ENCODE data around the gene DCUN1D4.
"Not testable (repeated sequence)": the region's sequence is repeated elsewhere in the genome, so short reads cannot be mapped to it uniquely, and the experiment has no call there.

The DCUN1D4 gene

DNA sequence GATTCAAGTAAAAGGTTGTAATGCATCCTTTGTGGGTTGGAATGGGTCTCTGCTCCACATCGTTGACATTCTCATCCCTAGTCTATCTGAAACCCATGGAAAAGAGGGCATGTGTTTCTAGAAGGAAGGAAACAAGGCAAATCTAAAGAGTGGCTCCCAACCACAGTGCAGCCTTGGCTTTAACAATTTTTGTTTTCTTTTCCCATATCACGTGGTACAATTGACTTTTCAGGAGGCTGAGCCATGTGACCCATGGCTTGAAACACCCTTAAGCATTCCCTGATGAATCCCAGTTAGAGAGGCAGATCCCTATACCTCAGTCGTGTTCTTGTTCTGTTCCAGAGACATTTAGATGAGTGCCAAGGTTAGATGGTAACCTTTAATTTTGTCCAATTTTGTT is 12.8 kb downstream of the DCUN1D4 start:
- no peak for DNase-seq

DNA sequence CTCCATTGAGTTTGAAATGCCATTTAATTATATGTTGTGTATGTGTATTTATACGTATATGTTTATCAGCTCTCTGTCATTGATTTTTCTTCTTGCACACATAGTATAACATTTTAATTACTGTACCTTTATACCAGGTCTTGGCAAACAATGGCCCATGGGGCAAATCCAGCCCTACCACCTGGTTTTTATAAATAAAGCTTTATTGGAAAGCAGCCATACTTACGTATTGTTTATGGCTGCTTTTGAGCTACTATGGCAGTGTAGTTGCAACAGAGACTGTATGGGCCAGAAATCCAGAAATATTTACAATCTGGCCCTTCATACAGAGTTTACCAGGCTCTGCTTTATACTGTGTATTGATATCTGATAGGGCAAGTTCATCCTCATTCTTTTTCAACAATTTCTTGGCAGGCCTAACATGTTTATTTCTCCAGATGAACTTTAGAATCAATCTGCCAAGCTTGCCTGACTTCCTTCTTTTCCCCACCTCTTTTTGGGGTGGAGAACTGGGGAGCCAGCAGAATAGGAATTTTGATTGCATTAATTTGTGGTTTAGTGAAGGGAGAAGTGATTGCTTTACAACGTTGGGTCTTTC is 15.8 kb downstream of the DCUN1D4 start:
- DNase-seq = no peak

DNA sequence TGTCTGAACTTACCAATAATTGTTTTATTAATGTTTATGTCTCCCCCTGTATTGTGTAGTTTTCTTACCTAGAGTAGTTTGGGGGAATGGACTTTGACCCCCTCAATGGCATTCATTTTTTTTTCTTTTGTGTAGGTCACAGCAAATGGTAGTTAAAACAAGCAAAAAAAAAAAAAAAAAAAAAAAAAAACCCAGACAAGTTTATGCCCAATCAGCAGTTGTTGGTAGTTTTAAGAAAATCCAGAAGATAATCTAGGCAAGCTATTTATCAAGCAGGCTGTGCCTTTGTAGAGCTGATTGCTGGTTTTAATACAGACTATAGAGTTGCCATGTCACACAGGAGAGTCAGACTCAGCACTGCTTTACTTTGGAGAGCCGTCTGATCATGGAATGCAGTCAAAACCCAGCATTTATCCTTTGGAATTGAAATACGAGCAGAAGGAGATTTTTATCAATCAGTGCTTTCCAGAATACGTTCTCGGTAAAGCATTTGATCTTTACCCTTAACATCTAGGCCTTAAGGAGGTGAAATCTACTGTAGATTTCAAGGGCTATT is 16.6 kb downstream of the DCUN1D4 start:
- DNase-seq = no peak

DNA sequence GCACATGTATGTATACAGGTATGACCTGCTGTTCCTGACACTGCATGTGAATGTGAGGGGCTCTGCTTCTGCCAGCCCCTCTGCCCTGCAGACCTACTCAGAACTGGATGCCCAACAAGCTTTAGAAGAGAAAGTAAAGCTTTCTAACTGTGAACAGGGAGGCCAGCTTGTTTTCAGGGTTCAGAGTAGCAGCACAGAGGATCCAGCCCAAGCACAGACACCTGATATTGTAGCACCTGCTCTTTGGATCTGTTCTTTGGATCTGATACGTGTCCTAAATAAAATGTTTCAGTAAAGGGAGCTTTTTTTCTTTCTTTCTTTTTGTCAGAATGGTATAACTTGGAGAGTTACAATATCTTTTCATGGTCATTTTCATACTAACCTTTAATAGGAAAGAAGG is 19.2 kb downstream of the DCUN1D4 start:
- no peak for DNase-seq

DNA sequence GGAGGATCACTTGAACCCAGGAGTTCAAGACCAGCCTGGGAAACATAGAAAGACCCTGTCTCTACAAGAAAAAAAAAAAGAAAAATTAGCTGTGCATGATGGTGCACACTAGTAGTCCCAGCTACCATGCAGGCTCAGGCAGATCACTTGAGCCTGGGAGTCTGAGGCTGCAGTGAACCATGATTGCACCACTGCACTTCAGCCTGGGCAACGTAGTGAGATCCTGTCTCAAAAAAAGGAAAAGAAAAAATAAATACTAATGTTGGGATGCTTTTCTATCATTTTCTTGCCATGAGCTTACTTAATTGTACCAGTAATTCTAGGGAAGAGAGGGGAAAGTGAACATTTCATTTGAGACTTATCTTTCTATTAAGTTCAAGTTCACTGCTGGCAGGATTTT is 19.8 kb downstream of the DCUN1D4 start:
- no peak for DNase-seq

DNA sequence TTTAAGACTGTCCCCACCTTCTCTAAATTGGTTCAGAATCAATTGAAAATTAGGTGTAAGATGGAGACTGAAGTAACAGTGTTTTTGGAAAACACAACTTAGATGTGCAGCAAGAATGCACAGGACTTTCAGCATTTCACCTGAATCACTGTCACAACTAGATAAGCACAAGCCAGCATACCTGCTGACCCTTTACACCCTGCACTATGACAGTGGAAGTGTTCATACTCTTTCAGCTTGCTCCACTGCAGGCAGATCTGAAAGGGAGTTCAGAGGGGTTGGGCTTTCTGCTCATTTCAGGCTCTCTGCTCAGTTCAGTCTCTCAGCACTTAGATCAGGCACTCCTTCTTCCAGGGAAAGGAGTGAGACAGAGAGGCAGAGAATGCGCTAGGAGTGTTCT is 22.8 kb downstream of the DCUN1D4 start:
- DNase-seq = no peak

DNA sequence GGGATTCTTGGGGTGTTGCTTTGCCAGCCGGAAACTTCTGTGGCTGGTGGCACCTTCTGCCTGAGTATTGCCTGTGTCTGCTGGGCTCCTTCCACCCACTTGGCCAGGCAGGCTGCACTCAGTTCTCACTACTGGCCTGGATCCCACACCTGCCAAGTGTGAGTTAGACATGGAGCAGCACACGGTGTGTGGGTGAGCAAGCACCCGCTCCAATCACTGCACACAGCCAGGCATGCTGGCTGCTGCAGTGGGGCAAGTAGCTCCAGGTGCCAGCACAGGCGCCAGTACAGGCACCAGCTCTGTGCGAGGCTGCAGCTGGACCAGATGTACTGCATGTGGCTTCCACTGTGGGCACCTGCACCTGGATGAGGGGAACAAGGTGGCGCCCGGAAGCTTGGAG is 23.9 kb downstream of the DCUN1D4 start:
- no peak for DNase-seq

DNA sequence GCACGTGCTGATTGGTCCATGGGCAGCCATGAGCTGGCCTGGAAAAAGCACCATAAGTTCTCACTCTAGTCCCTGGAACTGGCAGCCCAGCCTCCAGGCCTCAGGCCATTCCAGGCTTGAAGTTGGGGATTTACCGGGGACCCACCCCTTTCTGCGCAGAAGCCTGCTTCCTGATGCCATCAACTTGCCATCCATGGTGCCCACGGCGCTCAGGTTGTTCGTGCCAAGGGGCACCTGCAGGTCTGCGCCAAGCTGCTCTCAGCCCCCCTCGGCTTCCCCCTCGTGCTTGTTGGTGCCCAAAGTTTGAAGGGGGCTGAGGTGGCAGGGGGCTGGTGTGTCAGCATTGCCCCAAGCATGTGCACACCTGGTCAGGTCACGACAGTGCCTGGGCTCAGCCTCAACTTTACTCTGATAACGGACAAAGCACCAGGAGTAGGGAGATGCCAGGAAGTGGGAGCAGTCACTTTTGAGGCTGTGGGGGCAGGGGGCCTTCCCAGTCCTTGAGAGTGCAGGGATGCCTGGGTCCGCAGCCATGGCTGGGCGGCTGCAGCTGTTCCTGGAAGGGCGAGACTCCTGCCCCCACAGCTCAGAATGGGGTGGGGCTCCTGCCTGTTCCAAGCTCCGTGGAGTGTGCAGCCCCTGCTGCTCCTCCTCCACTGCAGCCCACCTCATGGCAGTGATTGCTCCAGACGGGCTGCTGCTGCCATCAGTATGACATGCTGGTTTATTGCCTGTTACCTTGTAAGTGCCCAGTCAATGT is 24.9 kb downstream of the DCUN1D4 start:
- no peak for DNase-seq

DNA sequence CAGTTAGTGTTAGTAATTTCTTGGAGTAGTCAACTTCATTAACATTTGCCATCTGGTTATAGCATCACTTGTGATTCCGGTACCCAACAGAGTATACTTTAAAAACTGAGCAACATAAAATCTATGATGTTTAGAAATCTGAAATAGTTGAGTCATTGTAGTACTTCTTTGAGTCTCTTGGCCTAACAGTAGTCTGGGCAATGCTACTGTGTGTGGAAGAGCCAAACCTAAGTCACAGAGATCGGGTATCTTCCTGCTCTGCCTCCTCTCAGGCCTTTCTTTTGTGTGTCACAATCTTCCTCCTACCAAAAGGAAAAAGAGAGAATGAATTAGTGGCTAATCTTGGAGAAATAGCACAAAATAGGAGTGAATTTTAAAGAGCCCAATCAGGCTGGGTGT is 25.5 kb downstream of the DCUN1D4 start:
- no peak for DNase-seq

DNA sequence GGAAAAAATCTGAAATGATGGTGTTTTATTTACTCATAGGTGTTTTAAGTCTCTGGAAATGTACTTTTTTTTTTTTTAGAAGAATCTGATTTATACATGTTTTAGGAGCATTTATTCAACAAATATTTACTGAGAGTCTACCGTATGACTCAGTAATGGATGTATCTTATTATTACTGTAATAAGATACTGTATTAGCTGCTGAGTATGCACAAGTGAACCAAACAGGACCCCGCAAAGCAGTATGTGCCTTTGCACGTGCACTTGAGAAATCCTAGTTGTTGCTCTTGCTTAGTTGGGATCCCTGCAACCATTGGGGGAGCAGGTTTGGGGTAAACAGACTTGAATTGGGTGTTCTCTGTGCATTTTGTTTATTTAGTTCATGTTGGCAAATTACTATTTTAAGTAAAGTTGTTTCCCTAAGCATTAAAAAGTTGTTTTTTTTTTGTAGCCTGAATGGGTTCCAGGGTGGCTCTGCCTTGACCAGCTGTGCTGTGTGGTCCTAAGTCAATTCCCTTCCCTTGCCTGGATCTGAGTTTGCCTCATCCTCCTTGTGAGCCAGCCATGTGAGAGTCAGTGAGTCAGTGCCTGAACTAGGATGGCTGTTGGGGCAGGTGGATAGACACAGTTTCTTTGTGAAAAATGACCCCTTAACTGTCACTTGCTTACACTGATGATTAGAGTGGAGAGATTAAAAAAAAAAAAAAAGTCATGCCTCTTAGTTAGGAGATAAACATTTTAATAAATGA is 27.7 kb downstream of the DCUN1D4 start:
- DNase-seq = no peak

DNA sequence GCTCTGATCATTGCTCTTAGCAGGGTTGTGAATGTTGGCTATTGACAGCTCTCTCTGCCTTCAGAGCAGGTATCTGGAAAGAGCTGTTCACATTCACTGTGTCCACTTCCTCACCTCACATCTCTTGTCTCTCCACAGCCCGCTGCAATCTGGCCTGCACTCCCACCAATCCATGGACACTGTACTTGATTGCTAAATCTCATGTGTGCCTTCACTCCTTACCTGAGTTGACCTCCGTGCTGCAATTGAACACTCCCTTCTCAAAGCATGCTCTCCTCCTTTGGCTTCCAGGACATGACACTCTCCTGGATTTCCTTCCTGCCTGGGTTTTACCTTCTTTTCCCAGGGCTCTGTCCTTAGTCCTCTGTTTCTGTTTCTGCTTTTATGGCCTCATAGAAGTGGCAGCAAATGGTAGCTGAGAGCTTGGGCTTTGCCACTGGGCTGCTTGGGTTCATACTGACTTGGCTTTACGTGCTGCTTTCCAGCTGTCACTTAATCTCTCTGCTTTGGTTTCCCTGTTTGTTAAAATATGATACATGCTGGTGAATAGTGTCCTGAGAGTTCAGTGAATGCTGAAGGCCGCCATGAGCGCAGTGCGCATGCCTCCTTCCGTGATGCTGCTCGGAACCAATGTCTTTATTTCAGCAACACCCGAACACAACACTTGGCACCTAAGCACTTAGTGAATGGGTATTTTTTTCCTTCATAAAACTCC is 29.5 kb downstream of the DCUN1D4 start:
- DNase-seq = no peak

DNA sequence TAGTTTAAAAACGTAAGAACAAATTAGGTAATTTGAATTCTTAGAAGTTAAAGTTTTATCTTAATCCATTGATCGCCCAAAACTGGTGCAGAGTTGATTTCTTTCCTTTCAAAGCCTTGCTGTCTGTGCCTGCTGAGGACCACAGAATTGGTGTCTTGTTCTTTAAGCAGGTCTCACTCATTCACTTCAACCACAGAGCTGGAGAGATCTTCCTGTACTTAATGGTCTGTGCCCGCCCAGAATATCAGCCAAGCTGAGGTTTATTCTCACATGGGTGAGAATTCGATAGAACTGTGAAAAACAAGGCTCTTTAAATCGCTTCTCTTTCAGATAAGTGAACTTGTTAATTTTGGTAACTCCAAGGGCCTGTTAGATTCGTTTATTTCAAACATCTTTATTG is 31.6 kb downstream of the DCUN1D4 start:
- no peak for DNase-seq

DNA sequence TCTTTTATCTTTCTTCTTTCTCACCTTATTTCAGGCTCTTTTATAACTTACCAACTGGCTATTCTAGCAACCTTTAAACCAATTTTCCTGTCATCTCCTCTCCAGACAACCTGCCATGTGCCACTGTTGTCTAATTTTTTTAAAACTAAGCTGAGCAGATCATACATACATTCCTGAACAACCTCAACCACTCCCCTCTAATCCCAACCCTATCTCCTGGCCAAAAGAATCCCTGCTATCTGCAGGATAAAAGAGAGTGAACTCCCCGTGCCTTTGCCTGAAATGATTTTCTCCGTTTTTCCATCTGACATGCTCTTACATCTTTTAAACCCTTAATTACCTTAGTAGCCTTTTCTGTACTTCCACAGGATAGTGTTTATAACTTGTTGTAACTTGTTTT is 35.5 kb downstream of the DCUN1D4 start:
- DNase-seq = no peak

DNA sequence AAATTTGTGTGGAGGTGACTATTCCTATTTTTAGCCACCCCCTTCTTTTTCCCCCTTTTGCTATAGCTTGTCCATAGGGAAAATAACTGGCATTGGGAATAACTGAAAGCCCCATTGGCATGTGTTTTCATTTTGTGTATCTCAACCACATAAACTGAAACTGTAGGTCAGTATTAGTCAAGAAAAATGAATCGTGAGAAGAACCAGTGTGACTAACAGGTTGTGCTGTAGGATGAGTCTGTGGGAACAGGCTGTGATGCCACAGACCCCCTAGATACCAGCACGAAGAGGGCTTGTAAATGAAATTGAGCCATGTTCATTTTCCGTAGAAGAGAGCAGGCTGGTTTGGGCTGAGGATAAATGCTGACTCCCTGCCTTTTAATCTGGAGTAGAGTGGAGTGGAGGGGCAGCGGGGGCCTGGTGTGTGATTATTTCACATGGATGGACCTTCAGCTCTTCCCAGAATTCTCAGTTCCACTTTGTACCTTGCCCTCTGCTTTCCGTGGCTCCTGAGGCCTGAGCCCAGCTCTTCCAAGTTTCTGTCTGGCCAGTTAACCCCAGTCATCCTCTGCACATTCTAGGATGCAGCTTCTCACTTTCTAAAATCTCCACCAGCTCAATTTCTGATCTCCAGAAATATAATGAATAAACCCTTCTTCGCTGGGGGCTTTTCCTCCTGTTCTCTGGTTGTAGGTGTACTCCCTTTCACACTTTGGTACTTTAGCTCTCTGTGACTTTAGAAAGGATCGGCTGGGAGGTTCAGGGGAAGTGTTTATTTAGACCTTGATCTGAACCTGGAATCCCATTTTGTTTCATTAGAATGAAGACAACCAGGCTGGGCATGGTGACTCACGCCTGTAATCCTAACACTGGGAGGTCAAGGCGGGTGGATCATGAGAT is 37.3 kb downstream of the DCUN1D4 start:
- no peak for DNase-seq

DNA sequence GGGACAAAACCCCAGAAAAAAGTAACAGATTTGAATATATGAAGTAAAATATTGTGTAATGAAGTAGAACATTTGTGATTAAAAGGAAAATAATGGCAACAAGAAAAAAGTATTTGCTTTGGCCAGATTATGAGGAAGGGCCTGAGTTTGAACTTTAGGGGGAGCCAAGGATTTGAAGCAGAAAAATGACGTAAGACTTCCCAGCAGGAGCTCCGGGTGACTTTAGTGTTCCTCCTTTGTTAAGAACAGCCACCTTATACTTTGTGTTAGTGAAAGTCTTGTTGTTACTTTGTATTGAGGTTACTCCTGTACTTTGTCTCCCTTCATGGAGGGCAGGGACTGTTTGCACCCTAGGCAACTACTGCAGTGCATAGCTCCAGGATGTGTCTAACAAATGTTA is 41.1 kb downstream of the DCUN1D4 start:
- no peak for DNase-seq

DNA sequence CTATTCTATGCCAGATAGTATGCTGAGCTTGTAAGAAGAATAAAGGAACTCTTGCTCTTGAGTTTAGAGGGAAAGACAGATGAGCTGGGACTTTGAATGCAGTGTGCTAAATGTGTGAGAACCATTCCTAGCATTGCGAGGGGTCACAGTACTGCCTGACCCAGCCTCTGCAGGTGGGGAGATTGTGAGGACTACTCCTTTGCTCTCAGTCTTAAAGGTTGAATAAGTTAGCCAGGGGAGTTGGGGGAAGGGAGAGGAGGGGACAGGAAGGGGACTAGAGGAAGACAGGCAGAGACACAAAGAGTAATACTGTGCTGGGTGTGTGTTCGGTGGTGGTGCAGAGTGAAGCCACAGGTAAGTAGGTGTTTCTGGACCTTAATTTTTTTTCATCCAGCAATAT is 41.7 kb downstream of the DCUN1D4 start:
- DNase-seq = no peak

DNA sequence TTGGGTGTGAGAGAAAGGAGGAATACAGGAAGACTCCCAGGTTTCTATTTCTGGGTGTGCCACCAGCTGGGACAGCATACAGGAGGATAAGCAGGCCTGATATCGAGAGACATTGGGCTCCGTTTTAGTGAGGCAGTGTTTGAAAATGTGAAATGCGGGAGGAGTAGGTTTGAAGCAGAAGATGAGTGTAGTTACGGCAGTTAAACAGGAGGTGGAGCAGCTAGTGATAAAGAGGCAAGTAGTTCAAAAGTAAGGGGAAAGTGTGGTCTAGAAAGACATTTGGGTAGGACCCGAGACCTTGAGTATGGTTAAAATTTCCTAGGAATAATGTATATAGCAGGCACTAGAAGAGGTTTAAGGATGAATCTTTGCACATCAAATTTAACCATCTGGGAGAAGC is 42.4 kb downstream of the DCUN1D4 start:
- DNase-seq = no peak

DNA sequence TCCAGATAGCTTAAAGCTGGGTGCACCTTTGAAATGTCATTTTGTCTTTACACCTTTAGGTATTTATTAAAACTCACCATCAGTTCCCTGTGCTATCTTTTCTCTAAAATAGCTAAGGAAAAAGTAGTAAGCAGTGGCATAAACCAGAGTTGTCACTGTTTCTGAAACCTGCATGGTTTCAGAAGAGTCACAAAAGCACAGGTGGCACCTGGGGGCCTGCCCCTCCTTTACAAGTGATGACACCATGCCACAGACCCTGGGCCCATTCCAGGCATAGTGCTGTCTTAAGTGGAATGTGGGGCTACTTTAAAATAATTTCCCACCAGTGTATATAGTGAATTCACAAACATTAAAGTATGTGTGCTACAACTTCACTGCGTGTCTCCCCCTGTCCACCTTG is 47.8 kb downstream of the DCUN1D4 start:
- DNase-seq = no peak

DNA sequence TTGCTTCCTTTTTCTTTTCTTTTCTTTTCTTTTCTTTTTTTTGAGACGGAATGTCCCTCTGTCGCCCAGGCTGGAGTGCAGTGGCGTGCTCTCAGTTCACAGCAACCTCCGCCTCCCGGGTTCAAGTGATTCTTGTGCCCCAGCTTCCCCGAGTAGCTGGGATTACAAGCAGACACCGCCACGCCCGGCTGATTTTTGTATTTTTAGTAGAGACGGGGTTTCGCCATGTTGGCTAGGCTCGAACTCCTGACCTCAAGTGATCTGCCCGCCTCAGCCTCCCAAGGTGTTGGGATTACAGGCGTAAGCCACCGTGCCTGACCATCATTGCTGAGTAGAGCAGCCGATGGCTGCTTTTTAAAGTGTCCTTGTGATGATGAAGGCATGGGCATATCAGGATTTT is 50.4 kb downstream of the DCUN1D4 start:
- not testable (repeated sequence) for DNase-seq

DNA sequence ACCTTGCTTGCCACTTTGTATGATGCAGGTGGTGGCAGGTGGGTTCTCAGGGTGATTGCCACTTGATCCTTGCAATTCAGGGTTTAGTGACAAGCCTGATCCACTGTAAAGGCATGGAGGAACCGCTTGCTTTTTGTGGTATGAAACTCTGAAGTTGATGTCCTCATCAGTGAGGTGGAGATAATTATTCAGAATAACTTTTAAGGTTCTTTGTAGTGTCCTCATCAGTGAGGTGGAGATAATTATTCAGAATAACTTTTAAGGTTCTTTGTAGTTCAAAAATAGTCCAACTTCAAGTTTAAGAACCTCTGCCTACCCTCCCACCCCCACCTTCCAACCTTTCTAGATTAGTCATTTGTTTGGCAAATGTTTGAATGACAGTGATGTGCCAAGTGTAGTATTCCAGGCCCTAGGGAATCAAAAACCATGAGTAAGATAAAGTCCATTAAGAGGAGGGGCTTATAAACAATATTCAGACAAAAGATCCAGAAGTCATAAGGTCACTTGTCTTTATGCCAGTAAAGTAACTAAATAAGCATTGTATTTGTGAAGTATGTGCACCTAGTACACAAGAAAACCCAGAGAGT is 51.2 kb downstream of the DCUN1D4 start:
- DNase-seq = no peak

DNA sequence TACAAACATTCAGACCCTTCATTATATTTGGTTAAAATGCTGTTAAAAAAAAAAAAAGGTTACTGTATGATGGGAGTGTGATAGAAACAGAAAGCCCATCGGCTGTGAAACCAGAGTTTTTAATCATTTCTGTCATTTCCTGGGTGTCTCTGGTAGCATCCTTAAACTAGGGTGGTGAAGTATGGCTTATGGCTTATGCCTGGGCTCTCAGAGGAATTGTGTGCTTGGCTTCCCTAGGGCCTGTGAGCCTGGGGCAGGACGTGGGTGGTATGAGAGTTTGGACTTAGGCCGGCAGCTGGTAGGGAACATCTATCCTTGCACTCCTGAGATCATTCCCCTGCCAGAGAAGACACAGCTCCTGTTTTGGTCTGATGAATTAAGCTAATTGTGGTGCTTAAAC is 52.2 kb downstream of the DCUN1D4 start:
- DNase-seq = no peak
